Caco-2 (cell line): ENCODE results near the gene MEDAG. TPM values are rescaled to one million over a fixed set of nuclear protein-coding genes. Genes with fewer than 3 reads are reported as not detected.
"Not testable (repeated sequence)": the region's sequence is repeated elsewhere in the genome, so short reads cannot be mapped to it uniquely, and the experiment has no call there.

ENCODE experiments used
- BruUV-seq: library from RNA; stranded (reverse); fragments of 400-500 nt; replicated peaks from 2 replicates; lab custom pipeline; 2021; lab: Mats Ljungman, UMichigan
- CTCF ChIA-PET: fragments of 300-600 bp; sonication (Branson Sonifier 250); formaldehyde crosslinking; loops from one replicate; lab custom pipeline; 2022; ENCODE audit warnings: antibody characterized with exemption; lab: Charles Lee
- POLR2A ChIA-PET: fragments of 300-600 bp; sonication (Branson Sonifier 250); formaldehyde crosslinking; loops from one replicate; lab custom pipeline; 2022; ENCODE audit warnings: antibody characterized with exemption; lab: Charles Lee
- DNase-seq, 2 experiments: peaks; one replicate each; pipeline versions ENCODE4 v3.0.0 to v3.0.0-alpha.2; 2020 to 2022
- H3K27me3 ChIP-seq: replicated peaks from 2 replicates; pipeline ENCODE4 v1.6.0; 2011; ENCODE audit warnings: low read length; ENCODE audit not compliant: control insufficient read depth, insufficient read depth
- H3K36me3 ChIP-seq: 2 replicates; pipeline ENCODE4 v1.5.1; 2011; ENCODE audit warnings: low read length; ENCODE audit not compliant: control insufficient read depth, insufficient read depth
- H3K4me1 ChIP-seq: fragments of 250-450 bp; sonication (Bioruptor Pico); 2 replicates; pipeline ENCODE4 v1.5.1; 2020; ENCODE audit warnings: mild to moderate bottlenecking
- H3K4me3 ChIP-seq: 2 replicates; pipeline ENCODE4 v1.5.1; 2011; ENCODE audit warnings: low read depth, mild to moderate bottlenecking, control low read depth, low read length
- H3K9me3 ChIP-seq: fragments of 250-450 bp; sonication (Bioruptor Pico); 2 replicates; pipeline ENCODE4 v1.5.1; 2020; ENCODE audit warnings: mild to moderate bottlenecking, moderate library complexity
- H3K27ac Mint-ChIP-seq: one replicate; pipeline ENCODE4 v1.8.0; 2022; ENCODE audit warnings: mixed read lengths; ENCODE audit not compliant: unreplicated experiment
- H3K27me3 Mint-ChIP-seq: one replicate; pipeline ENCODE4 v1.8.0; 2022; ENCODE audit warnings: mixed read lengths; ENCODE audit not compliant: insufficient read depth, unreplicated experiment
- H3K36me3 Mint-ChIP-seq: one replicate; pipeline ENCODE4 v1.8.0; 2022; ENCODE audit warnings: mild to moderate bottlenecking, mixed read lengths; ENCODE audit not compliant: insufficient read depth, unreplicated experiment
- H3K4me1 Mint-ChIP-seq: one replicate; pipeline ENCODE4 v1.8.0; 2022; ENCODE audit warnings: low read depth, mixed read lengths; ENCODE audit not compliant: unreplicated experiment
- H3K4me3 Mint-ChIP-seq: one replicate; pipeline ENCODE4 v1.8.0; 2022; ENCODE audit warnings: mild to moderate bottlenecking, moderate library complexity, mixed read lengths; ENCODE audit not compliant: unreplicated experiment
- H3K9me3 Mint-ChIP-seq: one replicate; pipeline ENCODE4 v1.8.0; 2022; ENCODE audit warnings: mixed read lengths; ENCODE audit not compliant: unreplicated experiment
- intact Hi-C: fragments of 100-400 bp; cut with micrococcal nuclease; formaldehyde crosslinking; loops from one replicate; pipeline ENCODE4 v1.10.0; 2022; ENCODE audit not compliant: unreplicated experiment
- total RNA-seq: library from RNA; stranded (reverse); gene quantifications from 2 replicates; pipeline ENCODE4 v1.2.3, GENCODE V29; 2022
- TF ChIP-seq, protein P1 (sequence below), 2 experiments: fragments of 200-600 bp in 1 of 2; IDR thresholded peaks; 1 replicate in 1 of 2; 2 replicates in 1 of 2; pipeline versions ENCODE4 v1.5.1 to v1.8.0; 2011 to 2022; ENCODE audit warnings: antibody characterized with exemption in 1 of 2, control low read depth in 1 of 2, inconsistent platforms in 1 of 2, low read depth in 1 of 2, low read length in 1 of 2, mild to moderate bottlenecking in 1 of 2, moderate library complexity in 1 of 2; ENCODE audit not compliant: insufficient read depth in 1 of 2, severe bottlenecking in 1 of 2, unreplicated experiment in 1 of 2

The MEDAG gene
- total RNA-seq, 1 experiment from 2014 or later = not detected

DNA sequence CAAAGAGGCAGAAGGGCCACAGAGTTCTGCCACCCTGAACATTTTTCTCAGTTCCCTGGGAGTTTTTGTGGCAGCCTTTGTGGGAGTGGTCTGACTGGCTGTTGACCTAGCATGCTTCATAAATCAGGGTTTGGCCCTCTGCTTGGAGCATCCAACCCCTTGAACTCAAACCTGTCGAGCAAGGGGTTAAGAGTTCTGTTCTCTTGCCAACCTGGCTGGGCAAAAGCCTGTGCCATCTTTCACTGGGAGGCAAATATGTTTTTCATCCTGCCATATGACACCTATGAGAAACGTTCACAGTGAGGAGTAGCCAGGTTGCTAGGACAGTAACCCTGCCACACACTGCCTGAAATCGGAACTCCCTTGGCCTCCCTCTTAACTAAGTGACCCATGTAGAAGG, 18.6 kb downstream of the MEDAG start:
- Mint-ChIP-seq H3K36me3 (peaks cover 19% of the 10 kb centered on the region), H3K4me3 (no peak overlapping the region), H3K9me3 (peaks cover 26% of the 10 kb centered on the region), H3K4me1 (peaks cover 29% of the 10 kb centered on the region), H3K27me3 (no peaks in the 10 kb centered on the region), H3K27ac (no peak overlapping the region)
- Histone ChIP-seq H3K4me1 (peaks cover 24% of the 10 kb centered on the region), H3K4me3 (no peak overlapping the region), H3K9me3 (peaks cover 18% of the 10 kb centered on the region), H3K36me3 (no peaks in the 10 kb centered on the region), H3K27me3 (no peaks in the 10 kb centered on the region)
- intact Hi-C loops = no loop called here
- no TSS peak for BruUV-seq
- no peak for DNase-seq
- ChIA-PET POLR2A (no interaction called here), CTCF (no interaction called here)
- TF ChIP-seq, protein P1, sequence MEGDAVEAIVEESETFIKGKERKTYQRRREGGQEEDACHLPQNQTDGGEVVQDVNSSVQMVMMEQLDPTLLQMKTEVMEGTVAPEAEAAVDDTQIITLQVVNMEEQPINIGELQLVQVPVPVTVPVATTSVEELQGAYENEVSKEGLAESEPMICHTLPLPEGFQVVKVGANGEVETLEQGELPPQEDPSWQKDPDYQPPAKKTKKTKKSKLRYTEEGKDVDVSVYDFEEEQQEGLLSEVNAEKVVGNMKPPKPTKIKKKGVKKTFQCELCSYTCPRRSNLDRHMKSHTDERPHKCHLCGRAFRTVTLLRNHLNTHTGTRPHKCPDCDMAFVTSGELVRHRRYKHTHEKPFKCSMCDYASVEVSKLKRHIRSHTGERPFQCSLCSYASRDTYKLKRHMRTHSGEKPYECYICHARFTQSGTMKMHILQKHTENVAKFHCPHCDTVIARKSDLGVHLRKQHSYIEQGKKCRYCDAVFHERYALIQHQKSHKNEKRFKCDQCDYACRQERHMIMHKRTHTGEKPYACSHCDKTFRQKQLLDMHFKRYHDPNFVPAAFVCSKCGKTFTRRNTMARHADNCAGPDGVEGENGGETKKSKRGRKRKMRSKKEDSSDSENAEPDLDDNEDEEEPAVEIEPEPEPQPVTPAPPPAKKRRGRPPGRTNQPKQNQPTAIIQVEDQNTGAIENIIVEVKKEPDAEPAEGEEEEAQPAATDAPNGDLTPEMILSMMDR (IDR thresholded peaks at IDR 0.05; ENCODE audit: insufficient read depth in 1 of 2, low read depth in 1 of 2, low read length in 1 of 2, severe bottlenecking in 1 of 2, unreplicated experiment in 1 of 2) = no peak

DNA sequence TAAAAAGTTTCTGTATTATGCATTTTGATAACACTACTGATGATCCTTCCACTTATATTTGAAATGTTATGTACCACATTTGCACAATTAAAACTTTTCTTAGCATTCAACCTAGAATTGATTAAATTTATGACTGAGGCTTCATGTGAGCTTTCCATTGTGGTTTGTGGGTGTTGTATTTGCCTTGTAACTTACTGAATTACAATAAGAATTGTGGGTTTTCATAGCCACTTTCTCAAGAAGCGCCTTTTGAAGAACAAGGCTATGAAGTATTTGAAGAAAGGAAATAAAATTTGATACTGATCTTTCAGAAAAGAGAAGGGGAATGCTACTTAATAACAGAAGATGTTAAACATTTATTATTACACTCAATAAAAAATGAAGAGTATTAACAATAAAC, 19.4 kb downstream of the MEDAG start:
- Mint-ChIP-seq H3K4me3 (no peak overlapping the region), H3K9me3 (peaks cover 26% of the 10 kb centered on the region), H3K27me3 (no peaks in the 10 kb centered on the region), H3K4me1 (peaks cover 29% of the 10 kb centered on the region), H3K27ac (no peak overlapping the region), H3K36me3 (peaks cover 19% of the 10 kb centered on the region)
- ChIA-PET POLR2A (no interaction called here), CTCF (no interaction called here)
- TF ChIP-seq, protein P1 (IDR thresholded peaks at IDR 0.05; ENCODE audit: insufficient read depth in 1 of 2, low read depth in 1 of 2, low read length in 1 of 2, severe bottlenecking in 1 of 2, unreplicated experiment in 1 of 2) = no peak
- BruUV-seq = no TSS peak
- H3K9me3 ChIP-seq = peaks cover 18% of the 10 kb centered on the region
- intact Hi-C loops = no loop called here
- H3K36me3 ChIP-seq = no peaks in the 10 kb centered on the region
- no peaks in the 10 kb centered on the region for H3K27me3 ChIP-seq
- H3K4me1 ChIP-seq = peaks cover 30% of the 10 kb centered on the region
- no peak for DNase-seq
- no peak overlapping the region for H3K4me3 ChIP-seq

DNA sequence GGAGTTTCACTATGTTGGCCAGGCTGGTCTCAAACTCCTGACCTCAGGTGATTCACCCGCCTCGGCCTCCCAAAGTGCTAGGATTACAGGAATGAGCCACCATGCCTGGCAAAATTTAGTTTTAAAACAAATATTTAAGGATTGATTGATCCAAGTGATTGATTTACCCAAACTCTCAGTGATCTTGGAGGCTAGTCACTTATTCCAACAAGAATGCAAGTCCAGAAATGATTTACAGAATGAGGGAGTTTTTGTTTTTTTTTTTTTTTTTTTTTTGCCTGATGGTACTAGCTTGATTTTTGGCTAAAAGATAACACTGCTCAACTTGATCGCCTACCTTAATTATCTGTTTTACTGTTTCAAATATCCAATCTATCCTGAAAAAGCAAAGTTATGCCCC, 20.7 kb downstream of the MEDAG start:
- no TSS peak for BruUV-seq
- H3K27ac Mint-ChIP-seq = peak overlapping the region; percentile 68
- H3K27me3 ChIP-seq = no peaks in the 10 kb centered on the region
- no peaks in the 10 kb centered on the region for H3K27me3 Mint-ChIP-seq
- POLR2A ChIA-PET = no interaction called here
- H3K36me3 Mint-ChIP-seq = peaks cover 19% of the 10 kb centered on the region
- no peak for DNase-seq
- peaks cover 18% of the 10 kb centered on the region for H3K9me3 ChIP-seq
- CTCF ChIA-PET = no interaction called here
- H3K4me3 Mint-ChIP-seq = peak overlapping the region; percentile 30
- intact Hi-C loops = no loop called here
- TF ChIP-seq, protein P1 (IDR thresholded peaks at IDR 0.05; ENCODE audit: insufficient read depth in 1 of 2, low read depth in 1 of 2, low read length in 1 of 2, severe bottlenecking in 1 of 2, unreplicated experiment in 1 of 2) = no peak
- no peaks in the 10 kb centered on the region for H3K36me3 ChIP-seq
- H3K4me1 ChIP-seq = peaks cover 30% of the 10 kb centered on the region
- H3K4me3 ChIP-seq = no peak overlapping the region
- H3K4me1 Mint-ChIP-seq = peaks cover 29% of the 10 kb centered on the region
- peaks cover 26% of the 10 kb centered on the region for H3K9me3 Mint-ChIP-seq

DNA sequence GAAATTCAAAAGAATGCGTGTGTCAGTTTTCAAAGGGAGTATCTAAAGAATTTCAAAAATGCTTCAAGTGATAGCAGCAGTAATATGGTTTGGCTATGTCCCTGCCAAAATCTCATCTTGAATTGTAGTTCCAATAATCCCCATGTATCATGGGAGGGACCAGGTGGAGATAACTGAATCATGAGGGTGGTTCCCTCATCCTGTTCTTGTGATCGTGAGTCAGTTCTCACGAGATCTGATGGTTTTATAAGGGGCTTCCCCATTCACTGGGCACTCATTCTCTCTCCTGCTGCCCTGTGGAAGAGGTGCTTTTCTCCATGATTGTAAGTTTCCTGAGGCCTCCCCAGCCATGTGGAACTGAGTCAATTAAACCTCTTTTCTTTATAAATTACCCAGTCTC, 21.1 kb downstream of the MEDAG start:
- intact Hi-C loops, H3K27me3 ChIP-seq, CTCF ChIA-PET: not testable (repeated sequence)

More for the DNA sequence above, 21.1 kb downstream of the MEDAG start:
- peak in 1 of 2 experiments; percentile 34 for DNase-seq
- peaks cover 29% of the 10 kb centered on the region for H3K4me1 Mint-ChIP-seq
- Histone ChIP-seq H3K9me3 (peaks cover 18% of the 10 kb centered on the region), H3K4me1 (peaks cover 30% of the 10 kb centered on the region)
- peaks cover 19% of the 10 kb centered on the region for H3K36me3 Mint-ChIP-seq
- POLR2A ChIA-PET, H3K27me3 Mint-ChIP-seq, H3K36me3 ChIP-seq, BruUV-seq, H3K4me3 ChIP-seq: not testable (repeated sequence)
- peak overlapping the region; percentile 68 for H3K27ac Mint-ChIP-seq
- H3K4me3 Mint-ChIP-seq = peak overlapping the region; percentile 30
- peaks cover 26% of the 10 kb centered on the region for H3K9me3 Mint-ChIP-seq
